Neural cell (in vitro differentiated cells): ENCODE measurements around the gene SEMG1. TPM values are rescaled to one million over a fixed set of nuclear protein-coding genes. Genes with fewer than 3 reads are reported as not detected.

Experiments used
- H2AFZ ChIP-seq: fragments of 200-600, 300-800 bp; sonication (generic), shearing (Covaris generic); 2 replicates; pipeline ENCODE4 v1.6.0; 2014; ENCODE audit warnings: low read depth, mild to moderate bottlenecking, antibody characterized with exemption, low read length, moderate library complexity
- H3F3A ChIP-seq: fragments of 200-600 bp; shearing (Covaris generic); 2 replicates; pipeline ENCODE4 v1.6.1; 2016; ENCODE audit warnings: mild to moderate bottlenecking, moderate library complexity, mixed read lengths, antibody characterized with exemption, low read length; ENCODE audit not compliant: insufficient read depth, poor library complexity, severe bottlenecking
- H3K27ac ChIP-seq: fragments of 200-600, 300-800 bp; sonication (generic), shearing (Covaris generic); 2 replicates; pipeline ENCODE4 v1.5.1; 2014; ENCODE audit warnings: mild to moderate bottlenecking, low read length, moderate library complexity
- H3K27me3 ChIP-seq: fragments of 300-800, 200-600 bp; sonication (generic), shearing (Covaris generic); 2 replicates; pipeline ENCODE4 v1.6.0; 2014; ENCODE audit warnings: mild to moderate bottlenecking, low read depth, low read length, moderate library complexity; ENCODE audit not compliant: insufficient read depth
- H3K36me3 ChIP-seq: fragments of 300-800, 200-600 bp; sonication (generic), shearing (Covaris generic); 2 replicates; pipeline ENCODE4 v1.5.1; 2014; ENCODE audit warnings: mild to moderate bottlenecking, antibody characterized with exemption, low read length, moderate library complexity; ENCODE audit not compliant: insufficient read depth
- H3K4me2 ChIP-seq: fragments of 300-800, 200-600 bp; sonication (generic), shearing (Covaris generic); 2 replicates; pipeline ENCODE4 v1.6.0; 2014; ENCODE audit warnings: mild to moderate bottlenecking, low read length
- H3K4me3 ChIP-seq: fragments of 300-800, 200-600 bp; sonication (generic), shearing (Covaris generic); 2 replicates; pipeline ENCODE4 v1.5.1; 2014; ENCODE audit warnings: mild to moderate bottlenecking, low read length, moderate library complexity
- H3K79me2 ChIP-seq: fragments of 200-600 bp; shearing (Covaris generic); replicated peaks from 2 replicates; pipeline ENCODE4 v1.6.0; 2014; ENCODE audit warnings: mild to moderate bottlenecking, low read length, moderate library complexity; ENCODE audit not compliant: insufficient read depth
- H3K9ac ChIP-seq: fragments of 300-800, 200-600 bp; sonication (generic), shearing (Covaris generic); 2 replicates; pipeline ENCODE4 v1.6.1; 2016; ENCODE audit warnings: mild to moderate bottlenecking, low read length, mixed read lengths
- H3K9me2 ChIP-seq: fragments of 200-600 bp; shearing (Covaris generic); 2 replicates; pipeline ENCODE4 v1.6.1; 2016; ENCODE audit warnings: mild to moderate bottlenecking, low read length, mixed read lengths; ENCODE audit not compliant: insufficient read depth
- H3K9me3 ChIP-seq: fragments of 200-600, 300-800 bp; sonication (generic), shearing (Covaris generic); 2 replicates; pipeline ENCODE4 v1.6.1; 2016; ENCODE audit warnings: mild to moderate bottlenecking, mixed run types, low read length, moderate library complexity, mixed read lengths
- H4K20me1 ChIP-seq: fragments of 200-600 bp; shearing (Covaris generic); 2 replicates; pipeline ENCODE4 v1.6.1; 2016; ENCODE audit warnings: mild to moderate bottlenecking, mixed run types; ENCODE audit not compliant: insufficient read depth
- EP300 ChIP-seq: fragments of 450-650 bp; conservative IDR thresholded peaks from 2 replicates; pipeline ENCODE4 v1.6.1; 2014; ENCODE audit warnings: antibody characterized with exemption, mild to moderate bottlenecking, moderate library complexity; ENCODE audit not compliant: poor library complexity, severe bottlenecking
- EZH2 ChIP-seq: fragments of 200-600, 300-800 bp; shearing (Covaris generic), sonication (generic); IDR thresholded peaks from 2 replicates; pipeline ENCODE4 v1.6.1; 2014; ENCODE audit warnings: antibody characterized with exemption, low read length, borderline replicate concordance, mild to moderate bottlenecking; ENCODE audit not compliant: insufficient read depth, poor library complexity, severe bottlenecking
- MXI1 ChIP-seq: fragments of 450-650 bp; conservative IDR thresholded peaks from 2 replicates; pipeline ENCODE4 v1.6.1; 2014; ENCODE audit warnings: antibody characterized with exemption, mild to moderate bottlenecking; ENCODE audit not compliant: poor library complexity, severe bottlenecking
- POLR2AphosphoS5 ChIP-seq: IDR thresholded peaks from 2 replicates; pipeline ENCODE4 v1.6.1; 2012
- RAD21 ChIP-seq: fragments of 450-650 bp; conservative IDR thresholded peaks from 2 replicates; pipeline ENCODE4 v1.6.1; 2014; ENCODE audit warnings: antibody characterized with exemption, mild to moderate bottlenecking, moderate library complexity
- SMC3 ChIP-seq: fragments of 450-650 bp; conservative IDR thresholded peaks from 2 replicates; pipeline ENCODE4 v1.6.1; 2014; ENCODE audit warnings: antibody characterized with exemption, mild to moderate bottlenecking, moderate library complexity; ENCODE audit not compliant: poor library complexity
- TAF1 ChIP-seq: IDR thresholded peaks from 2 replicates; pipeline ENCODE4 v1.6.1; 2012; ENCODE audit warnings: low read depth
- polyA plus RNA-seq: library from polyadenylated mRNA; depleted of rRNA; stranded (reverse); fragments of >200 nt; gene quantifications from 2 replicates; pipeline ENCODE4 v1.2.3, GENCODE V29; 2014
- TF ChIP-seq, protein P1 (sequence below): IDR thresholded peaks from 2 replicates; pipeline ENCODE4 v1.6.1; 2012; ENCODE audit warnings: borderline replicate concordance
- TF ChIP-seq, protein P2 (sequence below): fragments of 450-650 bp; IDR thresholded peaks from 2 replicates; pipeline ENCODE4 v1.5.1; 2014; ENCODE audit warnings: antibody characterized with exemption, mild to moderate bottlenecking, moderate library complexity; ENCODE audit not compliant: poor library complexity, severe bottlenecking

The SEMG1 gene
- polyA plus RNA-seq, 1 donor from 2014 or later: not detected

DNA sequence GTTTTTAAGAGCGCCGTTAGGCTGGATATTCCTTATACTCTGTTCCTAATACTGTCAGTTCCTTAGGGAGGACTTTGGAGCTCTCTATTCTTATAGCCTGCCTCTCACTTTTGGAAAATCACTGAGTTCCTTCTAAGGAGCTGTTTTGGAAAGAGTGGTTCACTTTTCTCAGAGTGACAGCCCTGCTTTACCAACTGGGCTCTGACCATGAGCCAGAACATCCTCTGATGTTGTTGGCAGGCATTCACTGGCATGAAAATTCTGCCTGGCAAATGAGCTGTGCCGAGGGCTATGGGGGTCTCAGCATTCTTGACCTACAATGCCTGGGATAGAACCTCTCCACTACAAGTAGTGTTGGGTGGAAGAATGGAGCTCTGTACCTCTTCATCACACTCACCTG is 14.9 kb upstream of the SEMG1 start:
- TF ChIP-seq EZH2: no peak
- no peak for TF ChIP-seq POLR2AphosphoS5
- TF ChIP-seq, protein P1, sequence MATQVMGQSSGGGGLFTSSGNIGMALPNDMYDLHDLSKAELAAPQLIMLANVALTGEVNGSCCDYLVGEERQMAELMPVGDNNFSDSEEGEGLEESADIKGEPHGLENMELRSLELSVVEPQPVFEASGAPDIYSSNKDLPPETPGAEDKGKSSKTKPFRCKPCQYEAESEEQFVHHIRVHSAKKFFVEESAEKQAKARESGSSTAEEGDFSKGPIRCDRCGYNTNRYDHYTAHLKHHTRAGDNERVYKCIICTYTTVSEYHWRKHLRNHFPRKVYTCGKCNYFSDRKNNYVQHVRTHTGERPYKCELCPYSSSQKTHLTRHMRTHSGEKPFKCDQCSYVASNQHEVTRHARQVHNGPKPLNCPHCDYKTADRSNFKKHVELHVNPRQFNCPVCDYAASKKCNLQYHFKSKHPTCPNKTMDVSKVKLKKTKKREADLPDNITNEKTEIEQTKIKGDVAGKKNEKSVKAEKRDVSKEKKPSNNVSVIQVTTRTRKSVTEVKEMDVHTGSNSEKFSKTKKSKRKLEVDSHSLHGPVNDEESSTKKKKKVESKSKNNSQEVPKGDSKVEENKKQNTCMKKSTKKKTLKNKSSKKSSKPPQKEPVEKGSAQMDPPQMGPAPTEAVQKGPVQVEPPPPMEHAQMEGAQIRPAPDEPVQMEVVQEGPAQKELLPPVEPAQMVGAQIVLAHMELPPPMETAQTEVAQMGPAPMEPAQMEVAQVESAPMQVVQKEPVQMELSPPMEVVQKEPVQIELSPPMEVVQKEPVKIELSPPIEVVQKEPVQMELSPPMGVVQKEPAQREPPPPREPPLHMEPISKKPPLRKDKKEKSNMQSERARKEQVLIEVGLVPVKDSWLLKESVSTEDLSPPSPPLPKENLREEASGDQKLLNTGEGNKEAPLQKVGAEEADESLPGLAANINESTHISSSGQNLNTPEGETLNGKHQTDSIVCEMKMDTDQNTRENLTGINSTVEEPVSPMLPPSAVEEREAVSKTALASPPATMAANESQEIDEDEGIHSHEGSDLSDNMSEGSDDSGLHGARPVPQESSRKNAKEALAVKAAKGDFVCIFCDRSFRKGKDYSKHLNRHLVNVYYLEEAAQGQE: no peak
- TF ChIP-seq, protein P2, sequence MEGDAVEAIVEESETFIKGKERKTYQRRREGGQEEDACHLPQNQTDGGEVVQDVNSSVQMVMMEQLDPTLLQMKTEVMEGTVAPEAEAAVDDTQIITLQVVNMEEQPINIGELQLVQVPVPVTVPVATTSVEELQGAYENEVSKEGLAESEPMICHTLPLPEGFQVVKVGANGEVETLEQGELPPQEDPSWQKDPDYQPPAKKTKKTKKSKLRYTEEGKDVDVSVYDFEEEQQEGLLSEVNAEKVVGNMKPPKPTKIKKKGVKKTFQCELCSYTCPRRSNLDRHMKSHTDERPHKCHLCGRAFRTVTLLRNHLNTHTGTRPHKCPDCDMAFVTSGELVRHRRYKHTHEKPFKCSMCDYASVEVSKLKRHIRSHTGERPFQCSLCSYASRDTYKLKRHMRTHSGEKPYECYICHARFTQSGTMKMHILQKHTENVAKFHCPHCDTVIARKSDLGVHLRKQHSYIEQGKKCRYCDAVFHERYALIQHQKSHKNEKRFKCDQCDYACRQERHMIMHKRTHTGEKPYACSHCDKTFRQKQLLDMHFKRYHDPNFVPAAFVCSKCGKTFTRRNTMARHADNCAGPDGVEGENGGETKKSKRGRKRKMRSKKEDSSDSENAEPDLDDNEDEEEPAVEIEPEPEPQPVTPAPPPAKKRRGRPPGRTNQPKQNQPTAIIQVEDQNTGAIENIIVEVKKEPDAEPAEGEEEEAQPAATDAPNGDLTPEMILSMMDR: no peak
- no peak for TF ChIP-seq SMC3
- TF ChIP-seq TAF1: no peak
- TF ChIP-seq RAD21: no peak
- no peak for TF ChIP-seq EP300
- TF ChIP-seq MXI1: no peak
- H2AFZ ChIP-seq: no peak overlapping the region
- H3K9me3 ChIP-seq: no peaks in the 10 kb centered on the region
- no peak overlapping the region for H3K27ac ChIP-seq
- no peaks in the 10 kb centered on the region for H3K79me2 ChIP-seq
- H3F3A ChIP-seq: no peaks in the 10 kb centered on the region
- H3K36me3 ChIP-seq: no peaks in the 10 kb centered on the region
- H3K4me3 ChIP-seq: no peak overlapping the region
- H3K4me2 ChIP-seq: no peak overlapping the region
- no peaks in the 10 kb centered on the region for H3K9me2 ChIP-seq
- H3K9ac ChIP-seq: no peak overlapping the region
- H4K20me1 ChIP-seq: no peaks in the 10 kb centered on the region
- H3K27me3 ChIP-seq: no peaks in the 10 kb centered on the region

DNA sequence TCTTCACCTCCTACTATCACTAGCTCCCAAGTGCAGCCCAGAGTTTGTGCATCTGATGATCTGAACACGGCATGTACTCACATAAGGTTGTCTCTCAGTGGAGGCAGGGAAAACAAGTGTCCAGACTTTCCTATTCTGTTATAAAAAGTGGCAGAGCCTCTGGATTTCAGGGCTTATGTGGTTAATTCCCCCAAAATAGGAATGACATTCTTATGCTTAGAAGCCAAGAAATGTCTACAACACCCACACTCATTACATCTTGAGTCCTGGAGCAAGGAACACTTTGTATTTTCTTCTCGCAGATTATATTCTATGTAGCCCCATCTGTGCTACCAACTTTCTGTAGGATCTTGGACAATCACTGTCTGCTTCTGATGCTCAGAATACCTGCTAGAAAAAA is 13.5 kb upstream of the SEMG1 start:
- H3K79me2 ChIP-seq: no peaks in the 10 kb centered on the region
- H3F3A ChIP-seq: no peaks in the 10 kb centered on the region
- H3K9me3 ChIP-seq: no peaks in the 10 kb centered on the region
- TF ChIP-seq RAD21: no peak
- TF ChIP-seq EZH2: no peak
- TF ChIP-seq, protein P2: no peak
- TF ChIP-seq TAF1: no peak
- TF ChIP-seq, protein P1: no peak
- no peak for TF ChIP-seq MXI1
- TF ChIP-seq SMC3: no peak
- TF ChIP-seq POLR2AphosphoS5: no peak
- TF ChIP-seq EP300: no peak
- no peak overlapping the region for H3K4me3 ChIP-seq
- H3K36me3 ChIP-seq: no peaks in the 10 kb centered on the region
- H2AFZ ChIP-seq: no peak overlapping the region
- H3K27ac ChIP-seq: no peak overlapping the region
- no peaks in the 10 kb centered on the region for H3K27me3 ChIP-seq
- H4K20me1 ChIP-seq: no peaks in the 10 kb centered on the region
- no peaks in the 10 kb centered on the region for H3K9me2 ChIP-seq
- no peak overlapping the region for H3K4me2 ChIP-seq
- no peak overlapping the region for H3K9ac ChIP-seq
